GM15510 (cell line): Measurements from ENCODE around the gene PTTG1.

Experiments used
- POLR2A ChIP-seq: IDR thresholded peaks from 3 replicates; pipeline ENCODE4 v1.6.1; 2011; ENCODE audit warnings: borderline replicate concordance; ENCODE audit not compliant: insufficient read length; ENCODE audit errors: extremely low read depth

PTTG1 gene

GRCh38 chr5:160399402-160400353, 22.0 kb upstream of the PTTG1 start, which contains the start of gene FAM200C:
Gene FAM200C, minus strand, starts transcription at chr5:160400054. Its CDS starts 4,564 bp downstream, at chr5:160395490.
- TF ChIP-seq POLR2A = peak; percentile 82

- TF ChIP-seq POLR2A = peak; percentile 58
These were observed 2.8 kb upstream of the PTTG1 start, which contains the start of gene SLU7 for GRCh38 chr5:160418561-160419457. Gene SLU7, minus strand, starts transcription at chr5:160419081. Its CDS starts 3,787 bp downstream, at chr5:160415294.

DNA sequence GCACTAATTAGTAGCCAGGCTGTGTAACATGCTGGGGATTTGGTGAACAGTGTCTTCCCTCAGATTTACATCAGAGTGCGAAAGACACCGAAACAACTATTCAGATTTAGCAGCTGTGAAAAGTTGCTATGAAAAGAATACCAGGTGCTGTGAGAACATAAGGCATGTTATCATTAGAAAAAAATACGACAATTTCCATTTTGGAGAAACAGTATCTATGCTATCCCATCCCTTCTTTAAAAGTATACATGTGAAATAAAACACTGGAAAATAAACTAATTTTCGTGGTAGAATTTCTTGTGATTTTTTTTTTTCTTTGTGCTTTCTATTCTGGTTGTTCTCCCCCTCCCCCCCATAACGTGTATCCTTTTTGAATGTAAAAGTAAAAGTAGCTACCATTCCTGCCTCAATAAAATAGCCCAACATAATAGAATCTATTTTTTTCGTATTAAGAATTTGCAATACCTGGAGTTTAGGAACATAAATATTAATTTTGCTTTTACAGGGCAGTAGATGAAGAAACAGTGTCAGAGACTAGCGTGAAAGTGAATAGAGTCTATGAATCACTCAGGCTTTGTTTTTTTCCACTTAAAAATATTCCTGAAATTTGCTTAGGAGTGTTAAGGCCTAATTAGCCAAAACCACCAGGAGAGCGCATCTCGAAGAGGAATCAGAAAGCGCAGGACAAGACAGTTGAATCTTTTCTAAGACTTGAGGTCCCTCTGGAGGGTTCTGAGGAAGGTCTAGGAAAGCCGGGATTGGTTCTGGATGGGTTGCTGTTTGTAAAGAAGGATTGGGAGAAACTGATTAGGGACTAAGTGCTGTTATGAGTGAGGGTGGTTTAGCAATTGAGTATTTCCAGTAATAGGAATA, 2.0 kb upstream of the PTTG1 start:
- no peak for TF ChIP-seq POLR2A

DNA sequence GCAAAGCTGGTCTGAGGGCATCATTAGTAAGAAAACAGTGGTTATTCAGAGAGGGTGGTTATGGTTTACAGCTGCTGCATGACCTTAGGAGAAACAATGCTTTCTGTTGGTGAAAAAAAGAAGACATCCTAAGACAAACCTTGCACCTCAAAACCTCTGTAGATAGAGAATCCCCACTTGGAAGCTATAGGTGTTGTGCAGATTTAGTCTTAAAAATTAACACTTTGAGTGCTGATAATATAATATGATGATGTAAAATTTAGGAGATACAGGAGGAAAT, 1.4 kb upstream of the PTTG1 start:
- no peak for TF ChIP-seq POLR2A

DNA sequence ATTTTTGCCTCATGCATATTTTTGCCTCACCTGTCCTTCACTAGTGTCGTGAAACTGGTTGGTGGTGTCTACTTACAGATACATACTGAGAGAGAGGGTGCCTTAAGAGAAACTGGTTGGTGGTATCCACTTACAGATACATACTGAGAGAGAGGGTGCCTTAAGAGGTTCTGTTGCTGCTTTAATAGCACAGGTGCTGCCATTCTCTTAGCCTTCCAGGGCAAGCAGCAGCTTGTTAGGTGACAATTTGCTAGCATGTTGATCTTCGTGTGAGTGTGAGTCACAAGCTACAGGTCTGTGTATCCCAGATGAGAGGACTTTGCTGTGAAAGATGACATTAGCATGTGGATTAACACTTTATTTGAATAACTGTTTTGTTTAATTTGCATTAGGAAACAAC, 1.4 kb downstream of the PTTG1 start:
- TF ChIP-seq POLR2A = no peak

GRCh38 chr5:160427607-160428006, 6.0 kb downstream of the PTTG1 start:
- no peak for TF ChIP-seq POLR2A

DNA sequence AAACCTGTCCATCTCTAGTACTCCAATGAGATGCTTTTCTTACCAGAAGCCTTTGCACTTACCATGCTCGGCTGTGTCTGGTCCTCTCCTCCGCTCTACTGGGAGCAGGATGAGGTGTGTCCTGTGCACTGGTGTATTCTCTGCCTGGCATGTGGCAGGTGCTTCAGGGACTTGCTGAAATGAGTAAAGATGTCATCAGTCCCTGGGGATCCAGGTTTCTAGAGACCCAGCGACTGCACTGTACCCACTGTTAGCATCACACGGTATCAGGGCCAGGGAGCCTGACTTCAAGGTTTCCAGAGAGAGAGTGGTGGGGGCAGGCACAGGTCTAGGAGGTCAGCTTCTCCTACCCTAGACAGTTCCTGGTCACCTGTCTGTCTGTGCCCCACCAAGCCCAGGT, 10.5 kb downstream of the PTTG1 start:
- no peak for TF ChIP-seq POLR2A

- no peak for TF ChIP-seq POLR2A
These were observed 11.1 kb downstream of the PTTG1 start for GRCh38 chr5:160432787-160433186.

DNA sequence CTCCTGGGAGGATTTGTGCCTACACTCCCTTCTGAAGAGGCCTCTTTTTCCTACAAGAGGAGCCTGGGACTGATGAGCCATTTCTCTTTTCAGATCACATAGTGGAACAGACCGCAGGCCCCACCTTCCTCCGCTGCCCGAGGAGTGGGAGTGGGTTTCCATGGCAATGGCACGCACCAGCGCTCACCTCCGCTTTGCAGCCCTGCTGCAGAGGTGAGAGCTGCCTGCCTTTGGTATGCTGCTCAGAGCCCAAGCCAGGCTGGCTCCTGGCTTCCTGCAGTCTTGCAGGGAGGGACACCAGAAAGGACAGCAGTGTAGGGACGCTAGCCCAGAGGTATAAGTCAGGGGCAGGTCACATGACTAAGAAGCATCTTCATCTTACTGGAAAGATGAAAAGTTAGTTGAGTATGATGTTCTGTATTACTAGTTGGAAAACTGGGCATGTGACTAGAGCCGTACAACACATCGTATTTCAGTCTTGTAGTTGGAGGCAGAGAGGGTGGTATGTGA, 12.4 kb downstream of the PTTG1 start:
- TF ChIP-seq POLR2A = peak; percentile 32

DNA sequence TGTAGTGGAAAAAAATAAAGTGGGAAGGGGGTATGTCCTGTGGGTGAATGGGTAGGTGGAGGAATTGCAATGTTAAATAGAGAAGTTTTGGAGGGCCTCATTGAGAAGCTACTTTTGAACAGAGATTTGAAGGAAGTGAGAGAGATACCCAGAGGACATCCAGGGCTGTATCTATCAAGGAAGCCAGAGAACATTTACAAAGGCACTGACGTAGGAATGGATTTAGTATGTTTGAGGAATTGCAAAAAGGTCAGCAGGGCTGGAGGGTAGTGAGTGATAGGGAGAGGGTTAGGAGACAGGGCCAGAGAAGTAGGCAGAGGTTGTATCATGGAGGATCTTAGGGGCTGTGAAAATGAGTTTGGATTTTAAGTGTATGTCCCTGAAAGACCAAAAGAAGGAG, 13.9 kb downstream of the PTTG1 start:
- TF ChIP-seq POLR2A = no peak

GRCh38 chr5:160436017-160436416, 14.4 kb downstream of the PTTG1 start:
- TF ChIP-seq POLR2A = no peak

DNA sequence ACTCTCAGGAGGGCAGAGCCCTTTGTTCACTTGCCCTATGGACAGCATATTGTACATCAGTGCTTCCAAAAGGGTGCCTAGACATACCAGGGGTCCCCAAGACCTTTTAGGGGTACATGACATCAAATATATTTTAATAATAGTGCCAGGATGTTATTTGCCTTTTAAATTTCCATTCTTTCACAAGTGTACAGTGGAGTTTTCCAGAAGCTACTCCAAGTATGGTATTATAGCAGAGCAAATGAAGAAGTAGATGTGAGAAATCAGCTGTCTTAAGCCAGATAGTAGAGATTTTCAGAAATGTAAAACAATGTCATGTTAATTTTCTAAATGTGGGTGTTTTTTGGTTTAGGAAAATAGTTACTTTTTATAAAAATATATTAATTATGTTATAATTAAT, 15.6 kb downstream of the PTTG1 start:
- TF ChIP-seq POLR2A = no peak

- no peak for TF ChIP-seq POLR2A
These were observed 16.9 kb downstream of the PTTG1 start for GRCh38 chr5:160438316-160439204.
